OCI-LY3 (cell line): ENCODE measurements around the gene NXN.

Experiments
- EZH2phosphoT487 ChIP-seq: fragments of 200-600 bp; shearing (Covaris generic); IDR thresholded peaks from 2 replicates; pipeline ENCODE4 v1.6.1; 2018; ENCODE audit warnings: antibody characterized with exemption, mixed run types, low read depth
- TF ChIP-seq, protein P1 (sequence below): fragments of 200-600, 300-600 bp; sonication (generic); IDR thresholded peaks from 2 replicates; pipeline ENCODE4 v1.5.1; 2014; ENCODE audit warnings: antibody characterized with exemption, low read length, low read depth

DNA sequence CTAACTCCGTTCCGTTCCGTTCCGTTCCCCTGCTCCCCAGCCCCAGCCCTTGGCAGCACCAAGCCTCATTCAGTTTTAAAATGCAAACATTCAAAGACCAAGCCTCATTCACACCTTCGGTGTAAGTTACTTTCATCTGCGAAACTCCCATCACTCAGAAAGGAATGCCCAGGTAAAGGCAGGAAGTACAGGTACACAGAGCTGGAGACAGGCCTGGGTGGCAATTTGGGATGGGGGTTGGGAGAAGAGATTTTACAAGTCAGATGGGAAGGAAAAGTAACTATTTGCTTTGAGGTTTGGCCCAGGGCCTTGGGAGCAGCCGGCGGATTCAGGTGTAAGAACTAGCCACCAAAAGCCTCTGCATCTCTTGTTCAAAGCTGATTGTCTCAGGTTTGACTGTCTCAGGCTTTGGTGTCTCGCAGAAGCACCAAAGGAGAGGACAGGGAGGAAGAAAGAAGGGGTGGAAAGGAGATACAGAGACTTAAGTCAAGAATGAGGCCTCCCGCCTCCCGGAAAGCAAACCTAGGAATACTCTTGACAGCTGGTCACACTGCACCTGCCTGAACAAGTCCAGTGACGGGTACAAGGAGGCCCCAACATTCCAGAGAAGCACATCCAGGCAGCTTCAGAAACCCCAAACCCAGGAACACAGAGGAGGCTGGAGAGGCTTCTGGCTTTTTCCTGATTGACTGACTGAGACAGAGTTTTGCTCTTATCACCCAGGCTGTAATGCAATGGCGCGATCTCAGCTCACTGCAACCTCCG, 54.7 kb downstream of the NXN start:
- TF ChIP-seq, protein P1, sequence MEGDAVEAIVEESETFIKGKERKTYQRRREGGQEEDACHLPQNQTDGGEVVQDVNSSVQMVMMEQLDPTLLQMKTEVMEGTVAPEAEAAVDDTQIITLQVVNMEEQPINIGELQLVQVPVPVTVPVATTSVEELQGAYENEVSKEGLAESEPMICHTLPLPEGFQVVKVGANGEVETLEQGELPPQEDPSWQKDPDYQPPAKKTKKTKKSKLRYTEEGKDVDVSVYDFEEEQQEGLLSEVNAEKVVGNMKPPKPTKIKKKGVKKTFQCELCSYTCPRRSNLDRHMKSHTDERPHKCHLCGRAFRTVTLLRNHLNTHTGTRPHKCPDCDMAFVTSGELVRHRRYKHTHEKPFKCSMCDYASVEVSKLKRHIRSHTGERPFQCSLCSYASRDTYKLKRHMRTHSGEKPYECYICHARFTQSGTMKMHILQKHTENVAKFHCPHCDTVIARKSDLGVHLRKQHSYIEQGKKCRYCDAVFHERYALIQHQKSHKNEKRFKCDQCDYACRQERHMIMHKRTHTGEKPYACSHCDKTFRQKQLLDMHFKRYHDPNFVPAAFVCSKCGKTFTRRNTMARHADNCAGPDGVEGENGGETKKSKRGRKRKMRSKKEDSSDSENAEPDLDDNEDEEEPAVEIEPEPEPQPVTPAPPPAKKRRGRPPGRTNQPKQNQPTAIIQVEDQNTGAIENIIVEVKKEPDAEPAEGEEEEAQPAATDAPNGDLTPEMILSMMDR, result no peak
- TF ChIP-seq EZH2phosphoT487, result no peak
